CD14-positive monocyte (primary cell): ENCODE results near the gene MCRIP1. TPM values are rescaled to one million over a fixed set of nuclear protein-coding genes. Genes with fewer than 3 reads are reported as not detected.

Experiments used
- DNase-seq, 3 donors: peaks; one replicate each; pipeline ENCODE4 v3.0.0-alpha.2; 2011 to 2022
- H2AFZ ChIP-seq: 2 replicates; pipeline ENCODE4 v1.6.0; 2012; ENCODE audit warnings: mild to moderate bottlenecking, low read depth, low read length, inconsistent platforms; ENCODE audit not compliant: insufficient read depth, poor library complexity, severe bottlenecking
- H3K27ac ChIP-seq, 2 donors: 1 replicate in 1 of 2; 2 replicates in 1 of 2; pipeline ENCODE4 v1.5.1; 2012 to 2013; ENCODE audit warnings: low read length in 2 of 2, control low read depth in 1 of 2, inconsistent platforms in 1 of 2, low read depth in 1 of 2, mild to moderate bottlenecking in 1 of 2
- H3K27me3 ChIP-seq, 2 donors: one replicate each; pipeline versions ENCODE4 v1.6.0 to v1.6.1; 2011 to 2013; ENCODE audit warnings: low read length in 2 of 2; ENCODE audit not compliant: control insufficient read depth in 2 of 2, insufficient read depth in 2 of 2
- H3K36me3 ChIP-seq, 2 donors: replicated peaks in 1 of 2; 1 replicate in 1 of 2; 2 replicates in 1 of 2; pipeline versions ENCODE4 v1.5.1 to v1.6.1; 2012 to 2013; ENCODE audit warnings: low read length in 2 of 2, control low read depth in 1 of 2, inconsistent platforms in 1 of 2, mild to moderate bottlenecking in 1 of 2; ENCODE audit not compliant: insufficient read depth in 2 of 2, control insufficient read depth in 1 of 2
- H3K4me1 ChIP-seq, 2 donors: 1 replicate in 1 of 2; 2 replicates in 1 of 2; pipeline versions ENCODE4 v1.5.1 to v1.6.1; 2012 to 2013; ENCODE audit warnings: low read length in 2 of 2, control low read depth in 1 of 2, inconsistent platforms in 1 of 2, mild to moderate bottlenecking in 1 of 2, moderate library complexity in 1 of 2; ENCODE audit not compliant: insufficient read depth in 2 of 2, control insufficient read depth in 1 of 2
- H3K4me2 ChIP-seq: replicated peaks from 2 replicates; pipeline ENCODE3; 2012; ENCODE audit warnings: low read length, moderate library complexity, mild to moderate bottlenecking; ENCODE audit not compliant: poor library complexity, severe bottlenecking; ENCODE audit errors: extremely low read depth
- H3K4me3 ChIP-seq, 3 experiments: fragments of 200-600 bp in 1 of 3; sonication (generic) in 1 of 3; replicated peaks in 1 of 3; 1 replicate in 2 of 3; 2 replicates in 1 of 3; pipeline ENCODE4 v1.5.1; 2011 to 2013; ENCODE audit warnings: low read length in 3 of 3, mild to moderate bottlenecking in 3 of 3, control low read depth in 2 of 3, low read depth in 2 of 3, inconsistent platforms in 1 of 3, moderate library complexity in 1 of 3
- H3K79me2 ChIP-seq: 2 replicates; pipeline ENCODE4 v1.6.0; 2012; ENCODE audit warnings: mild to moderate bottlenecking, control low read depth, inconsistent platforms, low read length, moderate library complexity; ENCODE audit not compliant: insufficient read depth
- H3K9ac ChIP-seq: 2 replicates; pipeline ENCODE4 v1.6.0; 2017; ENCODE audit warnings: low read length, mild to moderate bottlenecking; ENCODE audit not compliant: insufficient read depth, poor library complexity, severe bottlenecking
- H3K9me3 ChIP-seq, 2 donors: replicated peaks in 1 of 2; 1 replicate in 1 of 2; 2 replicates in 1 of 2; pipeline versions ENCODE4 v1.5.1 to v1.6.1; 2012 to 2013; ENCODE audit warnings: low read length in 2 of 2, control low read depth in 1 of 2; ENCODE audit not compliant: control insufficient read depth in 1 of 2, insufficient read depth in 1 of 2
- H4K20me1 ChIP-seq: 2 replicates; pipeline ENCODE4 v1.6.0; 2012; ENCODE audit warnings: mild to moderate bottlenecking, low read length, control low read depth, moderate library complexity; ENCODE audit not compliant: insufficient read depth
- H3K27ac Mint-ChIP-seq, 7 donors: one replicate each; pipeline ENCODE4 v1.8.0; 2020; ENCODE audit warnings: mild to moderate bottlenecking in 7 of 7, mixed read lengths in 7 of 7, moderate library complexity in 6 of 7, inconsistent platforms in 2 of 7
- H3K27me3 Mint-ChIP-seq, 3 donors: one replicate each; pipeline ENCODE4 v1.8.0; 2021 to 2022; ENCODE audit warnings: low read depth in 3 of 3, mild to moderate bottlenecking in 3 of 3, mixed read lengths in 3 of 3, moderate library complexity in 3 of 3, inconsistent platforms in 1 of 3
- H3K36me3 Mint-ChIP-seq, 2 donors: one replicate each; pipeline ENCODE4 v1.8.0; 2020; ENCODE audit warnings: mixed read lengths in 2 of 2, inconsistent platforms in 1 of 2, mild to moderate bottlenecking in 1 of 2
- H3K4me1 Mint-ChIP-seq: one replicate; pipeline ENCODE4 v1.8.0; 2020; ENCODE audit warnings: mild to moderate bottlenecking, mixed read lengths
- H3K4me3 Mint-ChIP-seq, 2 donors: one replicate each; pipeline ENCODE4 v1.8.0; 2020; ENCODE audit warnings: mild to moderate bottlenecking in 2 of 2, mixed read lengths in 2 of 2, moderate library complexity in 1 of 2
- H3K9me3 Mint-ChIP-seq, 7 donors: one replicate each; pipeline ENCODE4 v1.8.0; 2020 to 2022; ENCODE audit warnings: mixed read lengths in 7 of 7, mild to moderate bottlenecking in 6 of 7, moderate library complexity in 6 of 7, inconsistent platforms in 2 of 7
- CTCF ChIP-seq: fragments of 200-600 bp; IDR thresholded peaks from one replicate; pipeline ENCODE4 v1.8.0; 2022; ENCODE audit warnings: antibody characterized with exemption, mild to moderate bottlenecking
- WGBS: methylation state at CpG from one replicate; pipeline ENCODE4 v1.1.5; 2013; ENCODE audit warnings: missing lambda C conversion rate; ENCODE audit not compliant: insufficient coverage; 5-methylcytosine and 5-hydroxymethylcytosine counted together
- intact Hi-C, 2 donors: fragments of 100-400 bp; cut with micrococcal nuclease; formaldehyde crosslinking; loops; one replicate each; pipeline versions ENCODE4 v1.15.0 to v1.15.1; 2023
- polyA plus RNA-seq, 3 donors: library from polyadenylated mRNA; depleted of rRNA in 1 of 3; unstranded in 2 of 3; stranded (reverse) in 1 of 3; fragments of 300-500 nt in 2 of 3; fragments of >200 nt in 1 of 3; fragmentation: Illumina TruSeq in 2 of 3; gene quantifications; 1 replicate in 2 of 3; 2 replicates in 1 of 3; pipeline ENCODE4 v1.2.3, GENCODE V29; 2012 to 2021

MCRIP1 gene
- polyA plus RNA-seq, 3 donors = 48.4 to 63.0 (median 48.5) TPM

DNA sequence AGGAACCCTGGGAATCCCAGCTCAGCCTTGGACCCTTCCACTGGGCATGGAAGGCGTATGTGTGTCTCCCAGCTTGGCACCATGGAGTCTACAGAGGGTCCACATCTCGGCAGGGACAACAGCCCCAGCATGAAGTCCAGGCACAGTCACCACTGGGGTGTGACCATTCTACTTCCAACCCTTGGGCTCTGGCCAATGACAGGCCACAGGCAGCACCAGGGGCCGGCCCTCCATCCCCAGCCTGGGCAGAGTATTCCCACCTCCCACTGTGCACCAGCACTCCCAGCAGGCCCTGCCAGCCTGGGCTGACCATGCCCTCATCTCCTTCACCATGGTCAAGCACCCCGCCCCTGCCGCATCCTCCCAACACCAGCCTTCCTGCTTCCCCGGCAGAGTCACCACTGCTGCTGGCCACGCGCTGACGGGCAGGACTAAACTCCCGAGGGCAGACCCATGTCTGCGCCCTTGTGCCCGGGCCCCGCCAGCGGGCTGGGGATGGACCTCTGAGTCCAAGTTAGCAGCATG, 11.3 kb upstream of the MCRIP1 start:
- WGBS = 92% methylated on average over 14 of the region's 14 CpGs
- Histone ChIP-seq H3K9ac (no peak overlapping the region), H3K27me3 (no peaks in the 10 kb centered on the region), H3K79me2 (peaks cover 10% of the 10 kb centered on the region), H2AFZ (no peak overlapping the region), H4K20me1 (peaks cover 29% of the 10 kb centered on the region), H3K4me3 (no peak overlapping the region), H3K27ac (no peak overlapping the region), H3K4me2 (no peak overlapping the region), H3K36me3 (peaks cover 61 to 62% of the 10 kb centered on the region in 2 donors), H3K4me1 (peaks cover 12 to 13% of the 10 kb centered on the region in 2 donors), H3K9me3 (no peaks in the 10 kb centered on the region)
- Mint-ChIP-seq H3K27me3 (peaks cover 0 to 3% (median 0%) of the 10 kb centered on the region in 3 donors), H3K4me3 (no peak overlapping the region), H3K36me3 (peaks cover 49 to 70% of the 10 kb centered on the region in 2 donors), H3K27ac (peak overlapping the region in 5 of 7 donors; percentile 25 to 66 (median 60)), H3K9me3 (peaks cover 0 to 2% (median 0%) of the 10 kb centered on the region in 7 donors), H3K4me1 (peaks cover 18% of the 10 kb centered on the region)
- no peak for DNase-seq
- intact Hi-C loops = no loop called here
- no peak for TF ChIP-seq CTCF

- Histone ChIP-seq H3K79me2 (peaks cover 11% of the 10 kb centered on the region), H3K36me3 (peaks cover 56 to 61% of the 10 kb centered on the region in 2 donors), H3K27ac (peak overlapping the region in 1 of 2 donors; percentile 51), H3K27me3 (no peaks in the 10 kb centered on the region), H3K4me1 (peaks cover 17% of the 10 kb centered on the region in 2 donors), H2AFZ (no peak overlapping the region), H3K9me3 (no peaks in the 10 kb centered on the region), H3K4me2 (no peak overlapping the region), H3K9ac (no peak overlapping the region), H3K4me3 (no peak overlapping the region), H4K20me1 (peaks cover 29% of the 10 kb centered on the region)
- peaks cover 23% of the 10 kb centered on the region for H3K4me1 Mint-ChIP-seq
- no peak for DNase-seq
- H3K9me3 Mint-ChIP-seq = peaks cover 0 to 2% (median 0%) of the 10 kb centered on the region in 7 donors
- 77% methylated on average over 27 of the region's 30 CpGs for WGBS
- peak overlapping the region in 6 of 7 donors; percentile 25 to 80 (median 54) for H3K27ac Mint-ChIP-seq
- TF ChIP-seq CTCF = no peak
- no peak overlapping the region for H3K4me3 Mint-ChIP-seq
- peaks cover 0 to 3% (median 0%) of the 10 kb centered on the region in 3 donors for H3K27me3 Mint-ChIP-seq
- intact Hi-C loops = no loop called here
- peaks cover 49 to 65% of the 10 kb centered on the region in 2 donors for H3K36me3 Mint-ChIP-seq
These were observed 10.7 kb upstream of the MCRIP1 start for GRCh38 chr17:81843713-81844326.
